ENCODE data around the gene MAGEB17.

Gene MAGEB17

GRCh38 chrX:16210061-16210460 is 42.8 kb downstream of the MAGEB17 start:
- no peak for DNase-seq

GRCh38 chrX:16212024-16212423 is 44.7 kb downstream of the MAGEB17 start:
- DNase-seq, result no peak

- no peak for DNase-seq
Observed at GRCh38 chrX:16212436-16212835, 45.2 kb downstream of the MAGEB17 start.

- no peak for DNase-seq
Observed at GRCh38 chrX:16213961-16214360, 46.7 kb downstream of the MAGEB17 start.

GRCh38 chrX:16215660-16216059 is 48.4 kb downstream of the MAGEB17 start:
- no peak for DNase-seq
